ENCODE data around the gene ELP5.

The ELP5 gene

GRCh38 chr17:7290166-7290565 is 38.2 kb downstream of the ELP5 start:
- TF ChIP-seq CTCF (IDR thresholded peaks at IDR 0.05; ENCODE audit: borderline replicate concordance, extremely low read depth, low read length, poor library complexity, severe bottlenecking): no peak
- TF ChIP-seq EZH2 (IDR thresholded peaks at IDR 0.05; ENCODE audit: borderline replicate concordance, low read depth, low read length, severe bottlenecking): no peak
- Histone ChIP-seq H3K27ac (ENCODE audit: low read length) (no peak overlapping the region), H3K27me3 (ENCODE audit: insufficient read depth, low read length, poor library complexity) (peaks cover 35% of the 10 kb centered on the region), H3K79me2 (ENCODE audit: insufficient read depth, low read length) (no peaks in the 10 kb centered on the region), H3K4me2 (ENCODE audit: insufficient read depth, low read length) (no peak overlapping the region), H4K20me1 (ENCODE audit: insufficient read depth, low read length) (0 out of 2 replicates have a peak, but pooled peaks cover 4% of the 10 kb centered on the region), H3K4me3 (ENCODE audit: low read depth in 1 of 2, low read length in 2 of 2) (no peak overlapping the region), H2AFZ (ENCODE audit: low read depth, low read length) (no peak overlapping the region), H3K4me1 (ENCODE audit: insufficient read depth, low read length) (0 out of 2 replicates have a peak, but pooled peaks cover 3% of the 10 kb centered on the region), H3K36me3 (ENCODE audit: insufficient read depth, low read length) (no peaks in the 10 kb centered on the region), H3K9me3 (ENCODE audit: insufficient read depth, low read length, severe bottlenecking) (no peaks in the 10 kb centered on the region), H3K9ac (ENCODE audit: low read depth, low read length) (no peak overlapping the region)
- ATAC-seq (ENCODE audit: insufficient read depth, low read depth): no peak
- DNase-seq: no peak

- DNase-seq (no peak), ATAC-seq (ENCODE audit: insufficient read depth, low read depth) (no peak)
- Histone ChIP-seq H3K36me3 (ENCODE audit: insufficient read depth, low read length) (no peaks in the 10 kb centered on the region), H4K20me1 (ENCODE audit: insufficient read depth, low read length) (0 out of 2 replicates have a peak, but pooled peaks cover 4% of the 10 kb centered on the region), H2AFZ (ENCODE audit: low read depth, low read length) (no peak overlapping the region), H3K79me2 (ENCODE audit: insufficient read depth, low read length) (no peaks in the 10 kb centered on the region), H3K9ac (ENCODE audit: low read depth, low read length) (no peak overlapping the region), H3K27me3 (ENCODE audit: insufficient read depth, low read length, poor library complexity) (peaks cover 39% of the 10 kb centered on the region), H3K4me1 (ENCODE audit: insufficient read depth, low read length) (peaks cover 5% of the 10 kb centered on the region; the same call in 1 of the 2 replicates), H3K4me3 (ENCODE audit: low read depth in 1 of 2, low read length in 2 of 2) (no peak overlapping the region), H3K4me2 (ENCODE audit: insufficient read depth, low read length) (no peak overlapping the region), H3K27ac (ENCODE audit: low read length) (no peak overlapping the region), H3K9me3 (ENCODE audit: insufficient read depth, low read length, severe bottlenecking) (no peaks in the 10 kb centered on the region)
- TF ChIP-seq EZH2 (IDR thresholded peaks at IDR 0.05; ENCODE audit: borderline replicate concordance, low read depth, low read length, severe bottlenecking) (no peak), CTCF (IDR thresholded peaks at IDR 0.05; ENCODE audit: borderline replicate concordance, extremely low read depth, low read length, poor library complexity, severe bottlenecking) (no peak)
Observed at GRCh38 chr17:7290685-7291084, 38.7 kb downstream of the ELP5 start.

GRCh38 chr17:7292194-7292593 is 40.2 kb downstream of the ELP5 start:
- H3K27me3 ChIP-seq (ENCODE audit: insufficient read depth, low read length, poor library complexity): peaks cover 43% of the 10 kb centered on the region
- H3K79me2 ChIP-seq (ENCODE audit: insufficient read depth, low read length): no peaks in the 10 kb centered on the region
- H3K9ac ChIP-seq (ENCODE audit: low read depth, low read length): no peak overlapping the region
- H3K9me3 ChIP-seq (ENCODE audit: insufficient read depth, low read length, severe bottlenecking): no peaks in the 10 kb centered on the region
- DNase-seq (no peak), ATAC-seq (ENCODE audit: insufficient read depth, low read depth) (no peak)
- H3K4me3 ChIP-seq (ENCODE audit: low read depth in 1 of 2, low read length in 2 of 2): no peak overlapping the region
- no peak overlapping the region for H2AFZ ChIP-seq (ENCODE audit: low read depth, low read length)
- TF ChIP-seq CTCF (IDR thresholded peaks at IDR 0.05; ENCODE audit: borderline replicate concordance, extremely low read depth, low read length, poor library complexity, severe bottlenecking) (no peak), EZH2 (IDR thresholded peaks at IDR 0.05; ENCODE audit: borderline replicate concordance, low read depth, low read length, severe bottlenecking) (no peak)
- peaks cover 16% of the 10 kb centered on the region for H3K4me1 ChIP-seq (ENCODE audit: insufficient read depth, low read length)
- no peak overlapping the region for H3K27ac ChIP-seq (ENCODE audit: low read length)
- 0 out of 2 replicates have a peak, but pooled peaks cover 4% of the 10 kb centered on the region for H4K20me1 ChIP-seq (ENCODE audit: insufficient read depth, low read length)
- H3K36me3 ChIP-seq (ENCODE audit: insufficient read depth, low read length): no peaks in the 10 kb centered on the region
- no peak overlapping the region for H3K4me2 ChIP-seq (ENCODE audit: insufficient read depth, low read length)

GRCh38 chr17:7292729-7293128 is 40.7 kb downstream of the ELP5 start:
- TF ChIP-seq CTCF (IDR thresholded peaks at IDR 0.05; ENCODE audit: borderline replicate concordance, extremely low read depth, low read length, poor library complexity, severe bottlenecking) (no peak), EZH2 (IDR thresholded peaks at IDR 0.05; ENCODE audit: borderline replicate concordance, low read depth, low read length, severe bottlenecking) (no peak)
- no peak overlapping the region for H3K27ac ChIP-seq (ENCODE audit: low read length)
- no peaks in the 10 kb centered on the region for H3K79me2 ChIP-seq (ENCODE audit: insufficient read depth, low read length)
- H3K9me3 ChIP-seq (ENCODE audit: insufficient read depth, low read length, severe bottlenecking): no peaks in the 10 kb centered on the region
- peaks cover 39% of the 10 kb centered on the region for H3K27me3 ChIP-seq (ENCODE audit: insufficient read depth, low read length, poor library complexity)
- H2AFZ ChIP-seq (ENCODE audit: low read depth, low read length): no peak overlapping the region
- peaks cover 16% of the 10 kb centered on the region for H3K4me1 ChIP-seq (ENCODE audit: insufficient read depth, low read length)
- no peak overlapping the region for H3K9ac ChIP-seq (ENCODE audit: low read depth, low read length)
- 0 out of 2 replicates have a peak, but pooled peaks cover 4% of the 10 kb centered on the region for H4K20me1 ChIP-seq (ENCODE audit: insufficient read depth, low read length)
- ATAC-seq (ENCODE audit: insufficient read depth, low read depth): no peak
- no peak for DNase-seq
- no peak overlapping the region for H3K4me3 ChIP-seq (ENCODE audit: low read depth in 1 of 2, low read length in 2 of 2)
- no peaks in the 10 kb centered on the region for H3K36me3 ChIP-seq (ENCODE audit: insufficient read depth, low read length)
- no peak overlapping the region for H3K4me2 ChIP-seq (ENCODE audit: insufficient read depth, low read length)

Measured in DND-41 (cell line).